Esophagus squamous epithelium (tissue), 5 donors: ENCODE results near the gene PKDCC. TPM values are rescaled to one million over a fixed set of nuclear protein-coding genes. Genes with fewer than 3 reads are reported as not detected.
A peak's percentile ranks its signal among the peaks of the same experiment; 100 is the strongest.

Source experiments
- DNase-seq: peaks from one replicate; lab custom pipeline; 2025; lab: John Stamatoyannopoulos, UW
- H3K27ac ChIP-seq, 4 donors: fragments of 200-600 bp; sonication (generic); one replicate each; pipeline ENCODE4 v1.5.1; 2016 to 2019; ENCODE audit warnings: mild to moderate bottlenecking in 1 of 4
- H3K27me3 ChIP-seq, 4 donors: fragments of 200-600 bp; sonication (generic); 1 replicate in 3 of 4; 2 replicates in 1 of 4; pipeline versions ENCODE4 v1.5.1 to v1.6.0; 2017 to 2021; ENCODE audit warnings: antibody characterized with exemption in 1 of 4
- H3K36me3 ChIP-seq, 3 donors: fragments of 200-600 bp; sonication (generic); one replicate each; pipeline ENCODE4 v1.5.1; 2016 to 2019
- H3K4me1 ChIP-seq, 3 donors: fragments of 200-600 bp; sonication (generic); one replicate each; pipeline ENCODE4 v1.5.1; 2017 to 2019
- H3K4me3 ChIP-seq, 4 donors: fragments of 200-600 bp; sonication (generic); 1 replicate in 3 of 4; 2 replicates in 1 of 4; pipeline ENCODE4 v1.5.1; 2016 to 2019; ENCODE audit warnings: mild to moderate bottlenecking in 2 of 4, moderate library complexity in 1 of 4
- H3K9me3 ChIP-seq, 3 donors: fragments of 200-600 bp; sonication (generic); one replicate each; pipeline ENCODE4 v1.5.1; 2016 to 2019
- CTCF ChIP-seq, 6 experiments: fragments of 450-650 bp in 4 of 6; fragments of 200-600 bp in 2 of 6; sonication (generic) in 2 of 6; IDR thresholded peaks; one replicate each; pipeline ENCODE4 v1.5.1; 2016 to 2019; ENCODE audit warnings: antibody characterized with exemption in 6 of 6, mild to moderate bottlenecking in 4 of 6, moderate library complexity in 4 of 6
- POLR2A ChIP-seq, 4 donors: fragments of 450-650 bp; IDR thresholded peaks; one replicate each; pipeline ENCODE4 v1.6.1; 2017; ENCODE audit warnings: antibody characterized with exemption in 4 of 4, mild to moderate bottlenecking in 4 of 4, moderate library complexity in 3 of 4
- WGBS, 2 donors: methylation state at CpG; one replicate each; pipeline ENCODE4 v1.1.5; 2018; 5-methylcytosine and 5-hydroxymethylcytosine counted together
- intact Hi-C: fragments of 100-400 bp; cut with DNase I; formaldehyde crosslinking; loops from one replicate; pipeline ENCODE4 v1.15.0; 2022
- total RNA-seq, 4 donors: library from RNA; depleted of rRNA; stranded (reverse); fragments of >200 nt; gene quantifications; one replicate each; pipeline ENCODE4 v1.1.0, GENCODE V29; 2016
- donor health status: DM: yes; HTN: yes; CAD: no.

PKDCC gene
- total RNA-seq, 4 donors from 2014 or later = 0.53 to 16.8 (median 6.4) TPM

DNA sequence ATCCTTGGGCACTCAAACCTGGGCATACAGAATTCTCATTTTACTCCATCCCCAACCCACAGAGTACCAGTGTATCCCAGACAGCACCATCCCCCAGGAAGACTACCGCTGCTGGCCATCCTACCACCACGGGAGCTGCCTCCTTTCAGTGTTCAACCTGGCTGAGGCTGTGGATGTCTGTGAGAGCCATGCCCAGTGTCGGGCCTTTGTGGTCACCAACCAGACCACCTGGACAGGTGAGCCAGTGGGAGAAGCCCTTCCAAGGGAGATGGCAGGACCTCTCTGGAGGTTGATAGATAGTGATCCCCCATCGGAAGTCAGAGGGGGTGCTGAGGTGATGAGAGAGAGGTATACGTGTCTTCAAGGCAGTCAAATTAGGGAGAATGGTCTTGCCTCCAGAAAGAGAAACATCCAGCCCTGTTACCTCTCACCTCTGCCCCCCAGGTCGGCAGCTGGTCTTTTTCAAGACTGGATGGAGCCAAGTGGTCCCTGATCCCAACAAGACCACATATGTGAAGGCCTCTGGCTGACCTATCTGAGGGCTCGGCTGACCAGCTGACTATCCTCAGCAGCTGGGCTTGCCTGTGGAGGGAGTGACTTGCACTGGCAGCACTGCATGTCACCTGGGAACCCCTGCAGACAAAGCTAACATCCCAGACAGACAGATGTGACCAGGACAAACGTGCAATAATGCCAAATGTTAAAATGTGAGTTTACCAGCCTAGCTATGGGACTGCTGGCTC, 9.5 kb downstream of the PKDCC start:
- no peak for DNase-seq
- no peaks in the 10 kb centered on the region for H3K9me3 ChIP-seq
- H3K27me3 ChIP-seq = no peaks in the 10 kb centered on the region
- H3K27ac ChIP-seq = no peak overlapping the region
- TF ChIP-seq CTCF (IDR thresholded peaks at IDR 0.05) = no peak
- no peak for TF ChIP-seq POLR2A (IDR thresholded peaks at IDR 0.05)
- intact Hi-C loops = no loop called here
- peaks cover 0 to 21% (median 0%) of the 10 kb centered on the region in 3 donors for H3K36me3 ChIP-seq
- H3K4me3 ChIP-seq = no peak overlapping the region
- peaks cover 5 to 49% (median 24%) of the 10 kb centered on the region in 3 donors for H3K4me1 ChIP-seq
- WGBS, 2 donors = 85 to 89% methylated on average over 3 to 4 of the region's 8 CpGs

DNA sequence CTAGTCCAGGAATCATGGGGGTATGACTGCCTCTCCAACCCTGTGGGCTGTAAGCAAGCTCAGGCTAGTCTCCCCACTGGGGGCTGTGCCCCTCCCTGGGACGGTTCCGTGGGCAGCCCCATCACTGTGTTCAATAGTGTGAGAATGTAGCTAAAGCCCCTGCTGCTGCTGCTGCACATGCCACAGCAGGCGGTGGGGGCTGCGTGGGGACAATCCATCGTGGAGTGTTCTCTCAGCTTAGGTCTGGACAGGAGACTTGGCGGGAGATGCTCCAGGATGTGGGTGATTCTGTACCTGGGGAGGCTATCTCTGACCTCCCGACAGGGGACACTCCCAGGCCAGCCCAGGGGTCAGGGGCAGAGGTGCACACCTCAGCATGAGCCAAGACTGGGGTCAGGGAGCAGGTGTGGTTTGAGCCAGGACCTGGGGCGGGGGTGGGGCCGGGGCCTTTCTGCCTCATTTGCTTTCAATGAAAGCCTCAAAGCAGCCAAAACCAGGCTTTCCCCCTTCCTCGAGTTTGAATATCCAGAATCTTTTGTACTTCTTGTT, 10.2 kb downstream of the PKDCC start:
- no peak overlapping the region for H3K27ac ChIP-seq
- TF ChIP-seq POLR2A (IDR thresholded peaks at IDR 0.05) (no peak), CTCF (IDR thresholded peaks at IDR 0.05) (no peak)

DNA sequence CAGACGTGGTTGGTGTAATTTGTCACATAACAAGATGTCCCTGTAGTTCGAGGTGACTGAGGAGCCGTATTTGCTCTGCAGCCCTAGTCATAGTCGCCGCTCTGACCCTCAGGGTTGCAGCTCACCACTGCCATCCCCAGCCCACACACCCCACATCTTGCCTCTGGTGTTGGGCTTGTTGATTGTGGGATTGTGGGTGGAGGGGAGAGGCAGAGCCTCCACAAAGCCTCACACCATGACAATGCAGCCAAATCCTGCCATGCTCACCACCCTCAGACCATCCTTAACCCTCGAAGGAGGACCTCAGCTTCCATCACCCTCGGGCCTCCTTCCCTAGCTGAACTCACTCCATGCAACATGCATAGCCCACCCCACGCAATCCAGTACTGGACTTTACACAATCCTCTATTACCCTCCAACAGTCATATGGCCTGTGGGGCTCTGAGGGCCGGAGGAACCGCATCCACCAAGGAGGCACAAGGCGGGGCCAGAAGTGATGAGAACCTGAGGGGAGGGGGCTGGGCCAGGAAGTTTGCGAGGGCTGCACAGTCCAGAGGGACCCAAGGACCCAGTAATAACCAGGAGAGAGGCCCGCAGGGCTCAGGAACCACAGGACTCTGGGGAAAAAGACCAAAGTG, 11.6 kb downstream of the PKDCC start:
- 91 to 92% methylated on average over 4 to 12 of the region's 13 CpGs for WGBS, 2 donors
- Histone ChIP-seq H3K4me1 (peaks cover 5 to 37% (median 15%) of the 10 kb centered on the region in 3 donors), H3K36me3 (peaks cover 0 to 21% (median 0%) of the 10 kb centered on the region in 3 donors), H3K27me3 (no peaks in the 10 kb centered on the region), H3K4me3 (no peak overlapping the region), H3K9me3 (no peaks in the 10 kb centered on the region), H3K27ac (peak overlapping the region in 1 of 4 donors; percentile 71)
- intact Hi-C loops = no loop called here
- DNase-seq = no peak
- no peak for TF ChIP-seq POLR2A (IDR thresholded peaks at IDR 0.05)
- no peak for TF ChIP-seq CTCF (IDR thresholded peaks at IDR 0.05)

More for the DNA sequence above, 10.2 kb downstream of the PKDCC start:
- Histone ChIP-seq H3K4me1 (peaks cover 5 to 42% (median 21%) of the 10 kb centered on the region in 3 donors), H3K9me3 (no peaks in the 10 kb centered on the region), H3K36me3 (peaks cover 0 to 21% (median 0%) of the 10 kb centered on the region in 3 donors), H3K27me3 (no peaks in the 10 kb centered on the region), H3K4me3 (no peak overlapping the region)
- no peak for DNase-seq
- WGBS, 2 donors = 43 to 84% methylated on average over 3 to 5 of the region's 10 CpGs
- intact Hi-C loops = no loop called here

DNA sequence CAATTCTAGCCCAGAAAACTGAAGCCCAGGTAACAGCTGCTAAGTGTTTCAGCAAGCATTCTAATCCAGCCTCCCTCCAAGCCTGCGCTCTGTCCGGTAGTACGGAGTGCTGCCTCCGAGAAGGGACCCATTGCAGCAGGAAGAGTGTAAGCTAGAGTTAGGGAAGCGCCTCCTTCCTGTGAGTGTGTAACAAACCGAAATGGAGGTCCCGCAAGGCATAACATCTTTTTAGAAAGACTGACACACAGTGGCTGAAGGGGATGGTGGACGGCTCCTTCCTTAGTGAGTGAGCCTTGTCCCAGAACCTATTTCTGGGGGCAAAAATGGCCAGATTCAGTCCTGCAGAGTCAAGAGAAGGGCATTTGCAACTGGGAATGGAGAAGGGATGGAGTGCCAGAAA, 12.2 kb downstream of the PKDCC start:
- H3K4me1 ChIP-seq = peaks cover 5 to 30% (median 10%) of the 10 kb centered on the region in 3 donors
- TF ChIP-seq POLR2A (IDR thresholded peaks at IDR 0.05) = no peak
- no peak for TF ChIP-seq CTCF (IDR thresholded peaks at IDR 0.05)
- H3K4me3 ChIP-seq = no peak overlapping the region
- peak overlapping the region; percentile 31 to 74 (median 67) for H3K27ac ChIP-seq
- WGBS, 2 donors = 85 to 87% methylated on average over 4 to 8 of the region's 8 CpGs
- DNase-seq = no peak
- no peaks in the 10 kb centered on the region for H3K9me3 ChIP-seq
- H3K36me3 ChIP-seq = peaks cover 0 to 21% (median 0%) of the 10 kb centered on the region in 3 donors
- H3K27me3 ChIP-seq = no peaks in the 10 kb centered on the region
- intact Hi-C loops = no loop called here
